ES-I3 (cell line): ENCODE measurements around the gene NPIPB6.

Experiments
- H3K36me3 ChIP-seq: 2 replicates; pipeline ENCODE4 v1.6.1; 2013; ENCODE audit warnings: mild to moderate bottlenecking, low read length, control low read depth, moderate library complexity; ENCODE audit not compliant: insufficient read depth
- H3K4me1 ChIP-seq: 2 replicates; pipeline ENCODE4 v1.6.1; 2013; ENCODE audit warnings: mild to moderate bottlenecking, control low read depth, low read length; ENCODE audit not compliant: insufficient read depth
- H3K9ac ChIP-seq: 2 replicates; pipeline ENCODE4 v1.6.1; 2013; ENCODE audit warnings: low read depth, mild to moderate bottlenecking, low read length, moderate library complexity
- H3K9me3 ChIP-seq: 2 replicates; pipeline ENCODE4 v1.6.1; 2013; ENCODE audit warnings: mild to moderate bottlenecking, low read length, moderate library complexity; ENCODE audit not compliant: control insufficient read depth, insufficient read depth

Gene NPIPB6

GRCh38 chr16:28297308-28297707 is 66.0 kb downstream of the NPIPB6 start:
- Histone ChIP-seq H3K9ac (no peak overlapping the region), H3K36me3 (no peaks in the 10 kb centered on the region), H3K9me3 (no peaks in the 10 kb centered on the region), H3K4me1 (peaks cover 9% of the 10 kb centered on the region)

GRCh38 chr16:28295276-28295675 is 68.0 kb downstream of the NPIPB6 start:
- Histone ChIP-seq H3K4me1 (peaks cover 9% of the 10 kb centered on the region), H3K9ac (no peak overlapping the region)

GRCh38 chr16:28294201-28294600 is 69.1 kb downstream of the NPIPB6 start:
- Histone ChIP-seq H3K4me1 (peaks cover 9% of the 10 kb centered on the region), H3K9me3 (no peaks in the 10 kb centered on the region), H3K36me3 (no peaks in the 10 kb centered on the region), H3K9ac (peak overlapping the region; percentile 81)

More at GRCh38 chr16:28295276-28295675, 68.0 kb downstream of the NPIPB6 start:
- Histone ChIP-seq H3K36me3 (no peaks in the 10 kb centered on the region), H3K9me3 (no peaks in the 10 kb centered on the region)

GRCh38 chr16:28293601-28293960 is 69.7 kb downstream of the NPIPB6 start:
- Histone ChIP-seq H3K36me3 (no peaks in the 10 kb centered on the region), H3K9me3 (no peaks in the 10 kb centered on the region), H3K9ac (peak overlapping the region; percentile 81), H3K4me1 (peaks cover 9% of the 10 kb centered on the region)

GRCh38 chr16:28292731-28293600 is 70.3 kb downstream of the NPIPB6 start:
- peak overlapping the region; percentile 81 for H3K9ac ChIP-seq
- H3K36me3 ChIP-seq, result 0 out of 2 replicates have a peak, but pooled peaks cover 1% of the 10 kb centered on the region
- peaks cover 4% of the 10 kb centered on the region; the same call in 1 of the 2 replicates for H3K4me1 ChIP-seq
- H3K9me3 ChIP-seq, result no peaks in the 10 kb centered on the region
